ENCODE results near the gene KDM6A. TPM values are rescaled to one million over a fixed set of nuclear protein-coding genes. Genes with fewer than 3 reads are reported as not detected.
A peak's percentile ranks its signal among the peaks of the same experiment; 100 is the strongest.
"Not testable (repeated sequence)": the region's sequence is repeated elsewhere in the genome, so short reads cannot be mapped to it uniquely, and the experiment has no call there.

KDM6A gene
- total RNA-seq, 1 experiment from 2014 or later = 42.8 TPM

DNA sequence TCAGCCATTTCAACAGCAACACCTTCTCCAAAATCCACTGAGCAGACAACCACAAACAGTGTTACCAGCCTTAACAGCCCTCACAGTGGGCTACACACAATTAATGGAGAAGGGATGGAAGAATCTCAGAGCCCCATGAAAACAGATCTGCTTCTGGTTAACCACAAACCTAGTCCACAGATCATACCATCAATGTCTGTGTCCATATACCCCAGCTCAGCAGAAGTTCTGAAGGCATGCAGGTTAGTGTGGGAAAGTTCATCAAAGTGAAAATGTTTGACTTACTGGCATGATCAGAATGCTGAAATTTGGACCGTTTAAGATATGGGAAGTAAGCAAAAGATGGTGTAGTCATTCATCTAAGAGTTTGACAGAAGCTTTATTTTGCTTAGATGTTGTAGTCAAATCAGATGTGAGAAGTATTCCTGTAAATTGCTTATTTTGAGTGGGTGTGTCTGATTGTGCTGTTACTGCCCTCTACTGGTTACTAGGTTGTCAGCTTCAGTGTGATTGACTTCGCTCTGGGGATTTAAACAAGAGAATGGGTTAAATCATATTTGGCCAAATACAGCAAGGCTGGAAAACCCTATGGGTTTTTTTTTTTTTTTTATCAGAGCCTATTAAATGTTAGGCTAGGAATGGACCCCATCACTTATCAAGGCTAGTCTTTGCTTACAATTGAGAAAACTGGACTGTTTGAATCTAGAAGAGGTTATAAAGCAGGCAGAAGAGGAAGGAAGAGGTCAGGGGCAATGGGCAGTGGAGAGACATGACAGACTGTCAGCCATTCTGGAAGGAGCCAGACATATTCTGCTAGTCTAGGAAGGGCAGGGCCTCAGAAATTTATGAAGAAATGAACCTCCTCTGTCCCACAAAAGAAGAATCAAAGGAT lies 197.4 kb downstream of the KDM6A start:
- Histone ChIP-seq H3K4me1 (ENCODE audit: insufficient read depth, low read length) (no peaks in the 10 kb centered on the region), H3T11ph (ENCODE audit: low read length) (no peak overlapping the region), H2BK20ac (ENCODE audit: low read depth, low read length, poor library complexity, severe bottlenecking) (no peak overlapping the region), H2BK5ac (ENCODE audit: insufficient read length, low read length) (no peak overlapping the region), H4K91ac (ENCODE audit: insufficient read length, low read depth, low read length) (no peak overlapping the region), H3K79me1 (ENCODE audit: insufficient read depth, low read depth, low read length, poor library complexity, severe bottlenecking) (no peaks in the 10 kb centered on the region), H4K5ac (ENCODE audit: insufficient read length, low read depth, low read length) (no peak overlapping the region), H3K14ac (ENCODE audit: insufficient read depth, low read length) (no peak overlapping the region), H3K9ac (ENCODE audit: extremely low read depth, insufficient read length, low read length) (no peak overlapping the region), H4K8ac (replicated peaks; ENCODE audit: insufficient read length, low read depth, low read length) (no peak overlapping the region), H3K79me2 (ENCODE audit: insufficient read depth, low read length) (peaks cover 2% of the 10 kb centered on the region; the same call in 1 of the 2 replicates), H3K56ac (ENCODE audit: insufficient read length, low read depth, low read length) (no peak overlapping the region), H2AFZ (ENCODE audit: low read length) (no peak overlapping the region), H2AK5ac (ENCODE audit: insufficient read length, low read length) (no peak overlapping the region), H3K27me3 (ENCODE audit: insufficient read depth, low read length) (no peaks in the 10 kb centered on the region), H3K23me2 (ENCODE audit: insufficient read length, low read depth, low read length, poor library complexity, severe bottlenecking) (no peaks in the 10 kb centered on the region), H2BK120ac (ENCODE audit: low read depth, low read length, poor library complexity, severe bottlenecking) (no peak overlapping the region), H3K4me2 (ENCODE audit: insufficient read depth, insufficient read length, low read length) (no peak overlapping the region), H3K4ac (ENCODE audit: low read depth, low read length) (no peak overlapping the region), H3K9me3 (ENCODE audit: control insufficient read depth, low read depth, low read length) (peaks cover 16% of the 10 kb centered on the region), H2BK15ac (ENCODE audit: low read depth, low read length) (no peak overlapping the region), H3K27ac (ENCODE audit: insufficient read length, low read depth, low read length) (no peak overlapping the region), H2BK12ac (ENCODE audit: insufficient read length, low read depth, low read length) (no peak overlapping the region), H4K20me1 (ENCODE audit: control insufficient read depth, insufficient read depth, insufficient read length) (no peaks in the 10 kb centered on the region), H3K23ac (ENCODE audit: insufficient read length, low read depth, low read length) (no peak overlapping the region), H3K18ac (ENCODE audit: insufficient read length, low read depth, low read length) (no peak overlapping the region)
- no CpG with 5 or more reads among the region's 2 CpGs for WGBS (ENCODE audit: extremely low coverage, insufficient read length, low lambda C conversion rate)
- peaks cover 24 to 39% (median 31%) of the 10 kb centered on the region in 3 experiments for H3K36me3 Mint-ChIP-seq (ENCODE audit: insufficient read depth in 1 of 3, low read depth in 3 of 3)
- DNase-seq = no peak
- H3K9me3 Mint-ChIP-seq = peaks cover 49 to 52% of the 10 kb centered on the region in 2 experiments
- no peaks in the 10 kb centered on the region for H3K27me3 Mint-ChIP-seq (ENCODE audit: low read depth)
- TF ChIP-seq CTCF (conservative IDR thresholded peaks at IDR 0.05) = peak; percentile 65
- no peaks in the 10 kb centered on the region; a peak in 1 of 4 replicates for H3K4me1 Mint-ChIP-seq
- H3K4me3 Mint-ChIP-seq = no peak overlapping the region
- no peak overlapping the region for H3K27ac Mint-ChIP-seq

- not testable (repeated sequence) for H3K18ac ChIP-seq (ENCODE audit: insufficient read length, low read depth, low read length); H3K56ac ChIP-seq (ENCODE audit: insufficient read length, low read depth, low read length); H4K8ac ChIP-seq (replicated peaks; ENCODE audit: insufficient read length, low read depth, low read length); H2BK20ac ChIP-seq (ENCODE audit: low read depth, low read length, poor library complexity, severe bottlenecking); H4K5ac ChIP-seq (ENCODE audit: insufficient read length, low read depth, low read length); H3K79me1 ChIP-seq (ENCODE audit: insufficient read depth, low read depth, low read length, poor library complexity, severe bottlenecking); H3K4me3 Mint-ChIP-seq; H3K4ac ChIP-seq (ENCODE audit: low read depth, low read length); H3K23ac ChIP-seq (ENCODE audit: insufficient read length, low read depth, low read length); H2BK120ac ChIP-seq (ENCODE audit: low read depth, low read length, poor library complexity, severe bottlenecking); H2BK5ac ChIP-seq (ENCODE audit: insufficient read length, low read length); H3K23me2 ChIP-seq (ENCODE audit: insufficient read length, low read depth, low read length, poor library complexity, severe bottlenecking); H3T11ph ChIP-seq (ENCODE audit: low read length); H2BK12ac ChIP-seq (ENCODE audit: insufficient read length, low read depth, low read length); H3K4me1 ChIP-seq (ENCODE audit: insufficient read depth, low read length); H3K27ac Mint-ChIP-seq; H4K20me1 ChIP-seq (ENCODE audit: control insufficient read depth, insufficient read depth, insufficient read length); H2AFZ ChIP-seq (ENCODE audit: low read length); H3K4me2 ChIP-seq (ENCODE audit: insufficient read depth, insufficient read length, low read length); H2AK5ac ChIP-seq (ENCODE audit: insufficient read length, low read length); H3K27me3 ChIP-seq (ENCODE audit: insufficient read depth, low read length); H3K27ac ChIP-seq (ENCODE audit: insufficient read length, low read depth, low read length); H3K9ac ChIP-seq (ENCODE audit: extremely low read depth, insufficient read length, low read length); H3K4me1 Mint-ChIP-seq; H3K27me3 Mint-ChIP-seq (ENCODE audit: low read depth); H3K14ac ChIP-seq (ENCODE audit: insufficient read depth, low read length); H4K91ac ChIP-seq (ENCODE audit: insufficient read length, low read depth, low read length); H3K79me2 ChIP-seq (ENCODE audit: insufficient read depth, low read length); DNase-seq; H2BK15ac ChIP-seq (ENCODE audit: low read depth, low read length)
- no CpG with 5 or more reads among the region's 4 CpGs for WGBS (ENCODE audit: extremely low coverage, insufficient read length, low lambda C conversion rate)
- Mint-ChIP-seq H3K9me3 (peaks cover 49 to 51% of the 10 kb centered on the region in 2 experiments), H3K36me3 (ENCODE audit: insufficient read depth in 1 of 3, low read depth in 3 of 3) (peaks cover 28 to 49% (median 37%) of the 10 kb centered on the region in 3 experiments)
- peaks cover 16% of the 10 kb centered on the region for H3K9me3 ChIP-seq (ENCODE audit: control insufficient read depth, low read depth, low read length)
Observed at GRCh38 chrX:45073011-45073410, 200.0 kb downstream of the KDM6A start.
